NAMALWA (cell line): ENCODE data around the gene SLC37A1.

Experiments
- DNase-seq: peaks from one replicate; pipeline ENCODE4 v3.0.0-alpha.2; 2015; ENCODE audit warnings: low spot score

Gene SLC37A1

DNA sequence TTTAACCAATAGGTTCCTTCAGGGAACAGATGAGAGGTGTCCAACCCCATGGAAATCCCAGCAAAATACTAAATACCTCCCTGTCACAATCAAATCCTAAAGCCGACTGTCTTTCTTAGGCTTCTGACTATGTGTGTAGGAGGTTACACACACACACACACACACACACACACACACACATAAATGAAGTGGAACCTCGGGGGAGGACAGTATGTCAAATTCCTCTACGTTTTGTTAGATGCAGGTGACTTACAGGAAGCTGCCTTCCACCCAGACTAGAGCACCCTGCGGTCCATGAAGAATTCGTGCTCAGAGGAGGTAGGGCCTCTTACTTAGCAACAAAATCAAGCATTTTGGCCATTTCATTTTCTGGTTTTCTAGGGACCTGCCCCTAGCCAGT is 34.1 kb upstream of the SLC37A1 start:
- no peak for DNase-seq

DNA sequence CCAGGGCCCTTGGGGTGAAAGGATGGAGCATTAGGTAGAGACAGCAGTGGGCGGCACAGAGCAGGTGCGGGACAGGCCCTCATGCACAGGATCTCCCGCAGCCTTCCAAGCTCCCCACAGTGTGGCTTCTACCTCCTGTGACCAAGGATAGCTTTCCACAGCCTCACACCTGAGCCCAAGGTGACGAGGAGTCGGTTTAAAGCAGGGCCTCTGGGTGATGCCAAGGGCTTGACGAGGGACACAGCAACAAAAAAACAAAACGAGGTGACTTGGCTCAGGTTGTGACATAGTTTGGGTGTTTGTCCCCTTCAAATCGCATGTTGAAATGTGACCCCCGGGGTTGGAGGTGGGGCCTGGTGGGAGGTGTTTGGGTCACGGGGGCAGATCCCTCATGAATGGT is 32.9 kb upstream of the SLC37A1 start:
- no peak for DNase-seq

DNA sequence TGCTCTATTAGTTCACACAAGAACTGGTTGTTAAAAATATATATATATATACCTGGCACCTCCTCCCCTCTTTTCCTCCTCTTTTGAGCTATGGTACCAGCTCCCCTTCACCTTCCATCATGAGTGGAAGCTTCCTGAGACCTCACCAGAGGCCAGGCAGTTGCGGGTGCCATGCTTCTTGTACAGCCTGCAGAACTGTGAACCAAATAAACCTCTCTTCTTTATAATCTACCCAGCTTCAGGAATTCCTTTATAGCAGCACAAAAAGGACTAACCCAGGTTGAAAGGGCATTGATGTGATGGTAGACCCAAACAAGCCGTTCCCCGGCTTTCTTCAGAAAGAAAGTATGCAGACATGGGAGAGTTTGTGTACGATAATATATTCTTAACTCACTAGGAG is 32.5 kb upstream of the SLC37A1 start:
- no peak for DNase-seq

DNA sequence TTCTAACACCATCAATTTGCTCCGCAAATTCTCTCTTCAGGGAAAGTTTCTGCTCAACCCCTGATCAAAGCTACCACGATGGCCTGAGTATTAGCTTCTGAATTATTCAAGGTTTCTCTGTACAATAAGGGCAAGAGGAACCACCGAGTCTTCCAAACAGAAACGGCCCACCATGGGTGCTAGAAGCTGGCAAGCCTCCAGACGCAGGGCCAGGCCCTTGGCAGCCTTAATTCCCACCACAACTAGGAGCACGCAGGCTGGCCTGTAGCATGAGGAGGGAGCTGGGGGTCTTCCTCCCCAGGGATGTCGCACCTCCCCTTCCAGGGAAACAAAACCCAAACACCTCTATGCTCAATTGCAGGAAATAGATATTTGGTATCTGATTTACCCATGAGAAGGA is 28.7 kb upstream of the SLC37A1 start:
- DNase-seq = no peak

DNA sequence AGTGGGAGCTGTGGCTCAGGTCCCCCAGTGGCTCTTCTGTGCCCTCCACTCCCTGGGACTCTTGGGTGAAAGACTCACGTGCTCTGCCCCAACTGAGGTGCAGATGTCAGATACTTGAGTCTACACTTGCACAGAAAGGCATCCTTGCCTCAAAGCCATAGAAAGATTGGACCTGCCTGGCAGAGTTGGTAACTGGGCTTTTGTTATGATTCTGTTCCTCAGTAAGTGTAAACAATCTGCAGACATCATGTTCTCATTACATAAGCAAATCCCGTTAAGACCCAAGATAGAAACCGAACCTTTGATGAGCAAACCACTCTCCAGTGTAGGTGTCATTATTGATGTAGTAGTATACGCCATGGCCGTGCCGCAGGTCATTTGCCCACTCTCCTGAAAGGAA is 27.6 kb upstream of the SLC37A1 start:
- DNase-seq = no peak

DNA sequence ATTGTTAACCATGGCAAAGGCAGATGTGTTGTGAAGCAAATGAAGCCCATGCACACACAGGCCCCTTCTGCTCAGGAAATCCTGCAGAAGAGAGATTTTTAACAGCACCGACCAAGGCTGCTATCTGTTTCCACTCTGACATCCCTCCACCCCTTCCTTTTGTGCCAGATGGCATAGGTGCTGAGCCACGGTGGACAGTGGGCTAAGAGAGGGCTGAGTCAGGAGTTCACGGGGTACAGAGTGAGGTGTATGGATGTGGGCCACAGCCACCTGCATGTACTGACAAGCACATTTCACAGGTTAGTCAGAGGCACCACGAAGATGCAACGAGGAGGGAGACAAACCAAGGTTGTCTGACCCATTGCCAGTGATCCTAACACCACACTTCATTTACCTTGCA is 27.1 kb upstream of the SLC37A1 start:
- DNase-seq = no peak

DNA sequence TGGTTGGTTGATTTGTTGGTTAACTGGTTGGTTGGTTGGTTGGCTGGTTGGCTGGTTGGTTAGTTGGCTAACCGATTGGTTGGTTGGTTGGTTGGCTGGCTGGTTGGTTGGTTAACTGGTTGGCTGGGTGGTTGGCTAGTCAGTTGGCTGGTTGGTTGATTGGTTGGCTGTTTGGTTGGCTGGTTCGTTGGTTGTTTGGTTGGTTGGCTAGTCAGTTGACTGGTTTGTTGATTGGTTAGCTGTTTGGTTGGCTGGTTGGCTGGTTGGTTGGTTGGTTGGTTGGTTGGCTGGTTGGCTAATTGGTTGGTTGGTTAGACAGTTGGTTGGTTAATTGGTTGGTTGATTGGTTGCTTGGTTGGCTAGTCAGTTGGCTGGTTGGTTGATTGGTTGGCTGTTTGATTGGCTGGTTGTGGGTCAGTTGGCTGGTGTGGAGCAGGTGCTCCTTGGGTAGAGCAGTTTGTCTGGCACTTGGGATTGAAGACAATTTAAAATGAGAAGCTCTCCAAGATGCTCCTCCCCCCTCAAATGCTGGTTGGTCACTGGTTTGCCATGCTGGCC is 24.6 kb upstream of the SLC37A1 start:
- DNase-seq = no peak

DNA sequence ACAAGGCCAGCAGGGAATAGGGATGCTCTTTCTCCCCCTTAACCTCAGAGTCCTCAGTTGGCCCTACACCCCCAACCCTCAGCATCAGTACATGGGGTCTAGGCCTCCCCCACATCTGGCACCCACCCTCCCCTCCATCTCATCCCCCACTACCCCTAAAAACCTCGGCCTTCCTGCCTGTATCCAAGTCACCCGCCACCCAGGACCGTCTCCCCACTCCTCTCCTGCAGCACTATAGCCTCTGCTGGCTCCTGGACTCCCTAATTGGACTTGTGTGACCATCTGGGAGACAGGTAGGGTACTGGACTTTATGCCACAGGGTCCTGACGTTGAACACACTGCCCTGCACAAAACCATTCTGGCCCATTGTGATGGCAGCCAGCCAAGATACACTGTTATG is 23.7 kb upstream of the SLC37A1 start:
- DNase-seq = no peak

DNA sequence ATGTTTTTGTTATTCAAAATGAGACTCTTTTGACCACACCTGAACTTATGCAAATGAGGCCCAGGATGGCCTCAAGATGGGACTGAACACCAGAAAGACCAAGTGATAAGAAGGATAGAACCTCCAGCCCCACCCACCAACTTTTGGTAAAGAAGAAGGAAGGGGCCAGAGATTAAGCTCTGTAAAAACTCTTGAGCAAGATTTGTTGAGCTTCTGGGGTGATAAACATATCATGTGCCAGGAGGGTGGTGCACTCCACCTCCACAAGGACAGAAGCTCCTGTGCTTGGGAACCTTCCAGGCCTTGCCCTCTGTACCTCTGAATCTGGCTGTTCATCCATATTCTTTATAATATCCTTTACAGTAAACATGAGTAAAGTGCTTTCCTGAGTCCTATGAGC is 22.9 kb upstream of the SLC37A1 start:
- no peak for DNase-seq

DNA sequence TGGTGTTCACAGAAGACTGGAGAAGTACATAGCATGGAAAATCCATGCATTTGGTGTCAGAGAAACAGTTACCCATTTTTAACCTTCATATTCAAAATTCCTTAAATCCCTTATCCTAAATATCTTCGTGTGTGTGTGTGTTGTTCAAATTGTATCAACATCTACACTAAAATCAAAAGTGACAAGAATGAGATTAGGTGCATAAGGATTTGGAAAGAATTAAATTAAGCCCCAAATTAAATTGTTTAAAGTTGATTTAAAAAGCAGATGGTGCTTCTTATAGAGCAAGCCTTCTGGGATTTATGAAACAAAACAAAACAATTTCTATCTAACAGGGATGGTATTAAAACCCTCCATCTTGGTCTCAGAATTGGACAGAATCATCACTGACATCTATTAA is 22.3 kb upstream of the SLC37A1 start:
- DNase-seq = no peak

DNA sequence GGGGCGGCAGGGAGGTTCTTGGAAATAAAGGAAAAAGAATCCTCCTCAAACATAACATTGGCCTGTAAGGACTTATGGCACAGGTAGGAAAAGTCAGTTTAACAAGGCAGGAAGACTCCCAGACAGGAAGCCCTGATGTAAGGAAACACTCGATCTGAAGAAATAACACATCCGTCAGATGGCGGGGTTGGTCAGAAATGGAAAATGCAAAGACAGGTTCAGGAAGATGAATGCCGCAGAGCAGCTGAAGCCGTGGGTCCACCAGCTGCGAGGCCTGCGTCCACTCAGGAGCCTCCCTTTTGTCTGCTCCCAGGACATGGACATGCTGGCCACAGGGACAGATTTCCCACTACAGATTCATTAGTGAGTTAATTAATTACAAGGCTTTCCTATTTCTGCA is 21.5 kb upstream of the SLC37A1 start:
- no peak for DNase-seq

DNA sequence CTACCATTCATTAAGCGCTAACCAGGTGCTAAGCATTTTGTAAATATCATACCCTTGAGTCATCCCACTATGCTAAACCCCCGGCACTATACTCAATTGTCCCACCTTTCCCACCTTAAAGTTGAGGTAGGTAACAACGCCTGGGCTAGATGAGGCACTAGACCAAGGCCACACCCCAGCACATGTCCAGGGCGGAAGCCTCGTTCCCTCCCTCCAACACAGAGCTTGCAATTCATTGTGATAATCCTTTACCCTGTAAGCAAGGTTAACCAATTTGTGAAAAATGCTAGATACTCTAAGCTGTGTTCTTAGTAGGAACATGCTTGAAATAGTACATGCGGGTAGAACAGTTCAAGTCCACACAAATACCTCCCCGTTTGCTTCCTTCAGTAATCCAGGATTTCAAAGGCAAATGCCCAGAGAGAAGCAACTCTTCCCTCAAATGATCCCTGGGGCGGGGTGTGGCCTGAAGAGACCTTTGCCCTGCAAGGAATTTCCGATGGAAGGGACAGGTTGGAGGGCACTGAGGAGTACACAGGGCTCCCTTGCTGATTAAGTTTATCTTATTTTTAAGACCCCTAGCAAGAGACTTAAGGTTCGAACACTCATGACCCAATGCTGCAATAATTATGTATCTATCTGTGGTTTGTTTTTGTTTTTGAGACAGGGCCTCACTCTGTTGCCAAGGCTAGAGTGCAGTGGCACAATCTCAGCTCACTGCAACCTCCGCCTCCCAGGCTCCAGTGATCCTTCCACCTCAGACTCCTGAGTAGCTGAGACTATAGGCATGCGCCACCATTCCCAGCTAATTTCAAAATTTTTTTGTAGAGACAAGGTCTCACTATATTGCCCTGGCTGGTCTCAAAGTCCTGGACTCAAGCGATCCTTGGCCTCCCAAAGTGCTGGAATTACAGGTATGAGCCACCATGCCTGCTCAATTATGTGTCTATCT is 20.3 kb upstream of the SLC37A1 start:
- DNase-seq = no peak

DNA sequence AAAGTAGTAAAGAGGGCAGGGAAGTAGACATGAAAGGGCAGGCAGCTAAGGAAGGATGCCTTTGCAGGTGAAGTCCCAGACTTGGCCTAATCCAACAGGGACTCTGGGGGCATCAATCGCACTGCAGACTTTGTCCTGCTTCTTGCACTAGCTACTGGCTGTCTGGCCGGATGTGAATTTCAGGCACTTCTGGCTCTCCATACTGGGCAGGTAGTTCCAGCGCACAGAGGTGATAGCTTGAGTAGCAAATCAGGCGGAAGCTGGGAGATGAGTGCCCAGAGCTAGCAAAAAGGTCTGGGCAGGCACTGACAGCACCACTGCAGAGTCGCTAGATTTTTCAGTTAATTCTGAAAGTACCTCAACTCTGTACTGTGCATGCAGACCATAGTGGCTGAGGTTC is 18.6 kb upstream of the SLC37A1 start:
- no peak for DNase-seq

DNA sequence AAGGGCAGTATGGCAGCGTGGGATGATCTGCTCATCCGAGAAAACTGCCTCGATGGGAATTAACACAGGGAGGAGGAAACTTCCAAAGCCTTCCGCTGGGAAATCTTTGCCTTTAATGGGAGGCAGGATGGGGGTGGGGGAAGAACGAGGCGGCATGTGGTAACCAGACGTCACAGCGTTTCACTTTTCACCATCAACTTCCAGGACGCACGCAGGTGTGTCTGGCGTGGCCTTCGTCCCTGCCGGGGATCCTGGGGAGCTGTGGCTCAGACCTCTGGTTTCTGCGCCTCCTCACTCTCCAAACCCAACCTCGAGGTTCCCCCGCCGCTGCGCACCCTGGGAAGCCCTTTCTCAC is 17.9 kb upstream of the SLC37A1 start:
- no peak for DNase-seq

DNA sequence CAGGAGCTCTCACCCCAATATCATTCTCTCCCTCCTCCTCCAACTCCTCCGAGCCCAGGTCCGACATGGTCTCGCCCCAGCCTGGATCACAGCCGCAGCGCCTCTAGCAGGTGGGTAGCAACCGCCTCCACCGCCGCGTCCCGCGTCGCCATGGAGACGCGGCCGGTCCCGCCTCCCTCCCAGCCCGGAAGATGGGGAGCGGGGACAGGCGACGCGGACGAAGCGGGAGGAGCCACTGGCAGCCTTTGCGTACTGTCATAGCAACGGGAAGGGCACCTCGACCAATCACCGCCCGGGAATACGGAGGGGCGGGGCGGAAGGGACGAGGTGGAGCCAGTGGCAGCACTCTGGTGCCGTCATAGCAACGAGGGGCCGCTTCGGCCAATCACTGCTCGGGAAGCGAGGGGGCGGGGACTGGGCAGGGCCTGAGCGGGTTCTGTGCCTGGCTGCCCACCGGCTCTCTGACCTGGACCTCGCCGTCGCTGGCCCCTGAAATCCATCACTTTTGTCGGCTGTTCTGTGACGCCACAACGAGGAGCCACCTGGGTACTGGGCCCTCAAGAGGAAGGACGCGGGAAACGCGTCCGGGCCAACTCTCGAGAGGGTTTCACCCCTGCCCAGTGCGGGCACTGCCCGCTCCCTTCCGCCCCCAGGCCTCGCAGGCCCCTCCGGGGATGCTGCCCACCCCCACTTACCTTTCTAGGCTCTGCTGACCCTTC is 17.4 kb upstream of the SLC37A1 start, which contains the start of gene RSPH1:
TSS of gene RSPH1 (minus strand) at position 105 of the 719 bp plus-strand sequence. CDS start at position 67, 38 bp downstream.
- DNase-seq = peak; percentile 99

DNA sequence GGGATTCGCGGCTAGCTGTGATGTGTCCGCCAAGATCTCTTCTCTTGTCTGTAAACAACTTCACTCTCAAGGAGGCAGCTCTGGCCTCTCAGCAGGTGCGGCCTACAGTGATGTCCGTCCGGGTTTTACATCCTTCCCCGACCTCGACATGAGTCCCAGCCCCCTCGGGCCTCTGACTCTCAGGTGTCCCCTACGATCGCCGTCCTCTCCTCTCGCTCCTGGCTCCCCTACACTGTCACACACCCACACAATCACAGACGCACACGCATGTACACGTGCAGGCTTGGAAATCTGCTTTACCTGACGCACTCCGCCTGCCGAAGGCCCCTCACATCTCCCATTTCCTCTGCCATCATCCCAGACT is 16.8 kb upstream of the SLC37A1 start:
- DNase-seq = no peak

DNA sequence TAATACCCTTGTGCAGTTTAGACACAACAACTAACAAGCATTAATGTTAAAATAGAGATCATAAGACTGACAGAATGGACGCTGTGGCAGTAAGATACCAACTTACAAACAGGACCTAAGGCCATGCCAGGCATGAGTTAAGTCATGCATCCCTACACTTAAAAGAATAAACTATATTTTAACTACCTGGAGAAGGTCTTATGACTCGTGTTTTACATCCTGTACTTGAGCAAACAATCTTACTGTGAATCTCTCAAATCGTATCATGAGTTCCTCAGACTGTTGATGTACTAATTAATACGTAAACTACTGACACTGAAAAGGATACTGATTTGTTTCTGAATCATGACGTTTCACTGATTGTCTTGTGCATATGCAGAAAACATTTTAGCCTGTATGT is 15.6 kb upstream of the SLC37A1 start:
- no peak for DNase-seq

DNA sequence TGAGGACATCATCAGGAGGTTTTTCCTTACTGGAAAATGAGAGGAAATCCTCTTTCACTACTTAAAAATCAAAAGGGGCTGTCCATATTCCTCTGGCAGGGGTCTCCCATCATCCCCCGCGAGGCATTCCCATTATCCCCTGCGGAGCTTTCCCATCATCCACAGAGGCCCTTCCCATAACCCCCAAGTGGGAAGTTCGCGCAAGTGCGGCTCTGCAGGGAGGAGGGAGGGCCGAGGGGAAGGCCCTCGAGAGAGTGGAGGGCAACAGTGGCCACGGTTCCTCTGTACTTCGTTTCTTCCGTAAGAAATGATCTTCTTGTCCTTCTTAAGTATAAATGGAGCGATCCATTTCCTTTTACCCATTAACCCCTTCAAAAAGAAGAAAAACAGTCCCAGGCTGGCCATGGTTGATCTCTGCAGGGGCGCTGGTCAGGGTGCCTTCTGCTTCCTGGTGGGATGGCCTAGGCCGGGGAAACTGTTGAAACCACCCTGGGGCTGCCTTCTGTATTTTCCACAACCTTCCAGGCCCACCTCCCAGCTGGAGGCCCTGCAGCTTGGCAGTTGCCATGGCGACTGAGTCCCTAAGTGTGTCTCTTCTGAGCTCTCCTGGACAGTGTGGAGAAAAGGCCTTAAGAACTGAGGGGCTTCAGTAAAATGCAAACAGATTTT is 14.1 kb upstream of the SLC37A1 start:
- DNase-seq = no peak

DNA sequence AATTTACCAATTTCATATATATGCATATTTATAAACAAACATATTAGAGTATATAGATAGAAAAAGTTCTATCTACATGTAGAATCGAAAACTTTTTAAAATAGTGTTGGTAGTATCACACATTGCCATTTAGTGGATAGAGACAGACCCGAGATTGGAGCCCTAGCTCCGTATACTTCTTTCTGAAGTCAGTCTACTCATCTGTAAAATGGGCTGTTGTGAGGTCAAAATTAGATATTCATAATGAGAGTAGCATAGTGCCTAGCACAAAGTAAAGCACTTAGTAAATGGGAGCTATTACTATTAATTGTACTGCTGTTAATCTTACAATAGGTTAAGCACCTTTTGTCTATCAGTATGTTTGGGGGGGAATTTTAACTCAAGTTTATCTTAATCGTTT is 13.4 kb upstream of the SLC37A1 start:
- no peak for DNase-seq

DNA sequence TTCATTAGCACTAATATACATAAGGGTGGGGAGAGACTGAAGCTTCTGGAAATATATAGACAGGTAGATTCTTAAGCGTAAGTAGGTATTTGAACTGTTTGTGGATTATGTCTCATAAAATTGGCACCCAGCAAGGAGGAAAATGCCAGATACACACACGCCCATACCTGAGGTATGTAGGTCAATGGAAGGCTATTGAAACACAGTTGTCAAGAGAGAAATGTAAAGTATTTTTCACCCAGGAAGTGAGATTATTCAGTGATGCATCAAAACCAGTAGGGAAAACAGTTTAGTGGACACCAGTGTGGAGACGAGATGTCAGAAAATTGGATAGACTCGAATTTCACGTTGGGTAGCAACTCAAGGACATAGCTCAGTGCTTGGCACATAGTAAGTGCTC is 12.9 kb upstream of the SLC37A1 start:
- DNase-seq = no peak

DNA sequence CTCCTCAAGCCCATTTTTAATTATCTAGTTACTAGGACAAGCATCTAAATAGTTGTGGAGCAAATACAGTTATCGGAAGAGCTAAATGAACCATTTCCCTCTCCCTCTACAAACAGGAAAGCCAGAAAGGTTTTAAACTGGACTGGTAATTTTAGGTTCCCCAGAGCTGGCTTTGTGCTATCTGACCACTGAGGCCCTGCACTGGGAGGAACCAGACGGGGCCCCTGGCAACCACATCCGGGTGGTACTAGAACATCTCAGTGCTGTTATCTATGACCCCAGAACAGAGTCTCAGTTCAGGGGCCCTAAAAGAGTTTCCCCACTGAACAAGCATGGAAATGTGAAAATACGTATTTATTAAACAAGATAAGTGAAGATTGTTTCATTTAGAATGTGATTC is 9.9 kb upstream of the SLC37A1 start:
- no peak for DNase-seq

DNA sequence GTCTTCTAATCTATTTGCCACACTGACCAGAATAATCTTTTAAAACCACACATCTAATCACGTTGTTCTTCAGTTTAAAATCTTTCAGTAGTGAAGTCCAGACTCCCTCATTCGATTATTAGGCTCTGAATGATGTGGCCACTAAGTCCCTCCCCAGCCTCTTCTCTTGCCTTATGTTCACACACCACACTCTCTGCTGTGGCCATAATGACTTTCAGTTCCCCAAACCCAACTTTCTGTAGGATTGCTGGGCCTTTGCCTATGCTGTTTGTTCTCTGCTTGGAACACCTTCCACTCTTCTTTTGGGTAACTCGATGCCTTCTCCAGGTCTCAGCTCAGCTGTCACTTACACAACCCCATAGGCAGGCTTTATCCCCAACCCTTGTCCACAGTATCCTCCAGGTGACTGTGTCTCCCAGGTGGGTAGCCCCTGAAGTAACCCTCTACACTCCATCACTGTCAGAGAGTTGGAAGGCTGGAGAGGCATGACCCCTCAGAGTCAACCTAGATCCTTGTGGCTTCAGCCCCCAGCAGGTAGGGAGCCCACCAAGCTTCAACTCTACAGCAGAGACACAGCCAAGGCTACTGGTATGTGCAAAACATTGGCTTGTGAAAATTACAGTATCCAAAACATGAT is 8.4 kb upstream of the SLC37A1 start:
- peak; percentile 53 for DNase-seq
